Measurements from ENCODE around the gene TTLL3.
"Not testable (repeated sequence)": the region's sequence is repeated elsewhere in the genome, so short reads cannot be mapped to it uniquely, and the experiment has no call there.

Gene TTLL3

GRCh38 chr3:9843715-9844438 lies 33.8 kb downstream of the TTLL3 start, which contains the start of gene RPUSD3:
TSS of gene RPUSD3 (minus strand) at chr3:9844008. CDS start at chr3:9843990, 18 bp downstream.
- peak; percentile 98 for DNase-seq

DNA sequence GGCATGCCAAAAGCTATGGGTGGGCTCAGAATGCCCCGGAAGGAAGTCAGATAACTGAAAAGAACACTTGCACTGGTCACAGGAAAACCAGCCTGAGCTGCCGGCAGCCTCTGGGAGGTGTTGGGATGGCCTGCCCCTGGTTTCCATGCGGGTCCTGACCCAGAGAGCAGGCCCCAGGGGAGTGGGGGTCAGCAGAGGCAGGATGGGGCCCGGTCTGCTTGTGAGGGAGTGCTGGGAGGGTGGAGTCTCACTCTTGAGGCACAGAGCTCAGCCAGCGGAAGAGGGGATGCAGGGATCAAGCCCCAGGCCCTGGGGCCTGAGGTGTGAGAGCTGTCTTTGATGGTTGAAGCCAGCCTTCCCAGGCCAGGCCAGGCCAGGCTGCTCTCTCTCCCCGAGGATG lies 36.2 kb downstream of the TTLL3 start:
- no peak for DNase-seq

GRCh38 chr3:9846931-9847488 lies 36.9 kb downstream of the TTLL3 start:
- DNase-seq, result no peak

DNA sequence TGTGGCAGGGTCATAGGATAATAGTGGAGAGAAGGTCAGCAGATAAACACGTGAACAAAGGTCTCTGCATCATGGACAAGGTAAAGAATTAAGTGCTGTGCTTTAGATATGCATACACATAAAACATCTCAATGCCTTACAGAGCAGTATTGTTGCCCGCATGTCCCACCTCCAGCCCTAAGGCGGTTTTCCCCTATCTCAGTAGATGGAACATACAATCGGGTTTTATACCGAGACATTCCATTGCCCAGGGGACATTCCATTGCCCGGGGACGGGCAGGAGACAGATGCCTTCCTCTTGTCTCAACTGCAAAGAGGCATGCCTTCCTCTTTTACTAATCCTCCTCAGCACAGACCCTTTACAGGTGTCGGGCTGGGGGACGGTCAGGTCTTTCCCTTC lies 37.8 kb downstream of the TTLL3 start:
- DNase-seq, result not testable (repeated sequence)

- DNase-seq, result peak; percentile 55
Observed at GRCh38 chr3:9848860-9849259, 38.8 kb downstream of the TTLL3 start.

GRCh38 chr3:9851383-9851782 lies 41.3 kb downstream of the TTLL3 start:
- DNase-seq, result not testable (repeated sequence)

GRCh38 chr3:9851926-9852325 lies 41.9 kb downstream of the TTLL3 start:
- DNase-seq, result not testable (repeated sequence)

DNA sequence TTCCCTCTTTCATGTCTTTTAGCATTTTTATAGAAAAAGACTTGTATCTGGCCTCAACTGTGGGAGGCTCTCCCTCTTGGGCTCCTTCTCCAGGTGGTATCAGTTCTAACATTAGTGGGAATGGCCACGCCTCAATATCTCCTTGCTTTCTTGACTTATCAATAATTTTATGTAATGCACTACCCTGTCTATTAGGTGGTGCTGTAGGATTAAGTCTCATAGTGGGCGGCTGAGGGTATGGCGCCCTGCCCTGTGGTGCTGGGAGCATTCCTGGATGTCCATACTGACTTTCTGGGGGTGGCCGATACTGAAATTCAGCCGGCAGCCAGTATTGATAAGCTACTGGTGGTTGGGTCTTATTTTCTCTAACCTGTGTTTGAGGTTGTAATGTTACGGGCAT lies 42.5 kb downstream of the TTLL3 start:
- no peak for DNase-seq

- DNase-seq, result not testable (repeated sequence)
Observed at GRCh38 chr3:9854291-9854940, 44.4 kb downstream of the TTLL3 start.

DNA sequence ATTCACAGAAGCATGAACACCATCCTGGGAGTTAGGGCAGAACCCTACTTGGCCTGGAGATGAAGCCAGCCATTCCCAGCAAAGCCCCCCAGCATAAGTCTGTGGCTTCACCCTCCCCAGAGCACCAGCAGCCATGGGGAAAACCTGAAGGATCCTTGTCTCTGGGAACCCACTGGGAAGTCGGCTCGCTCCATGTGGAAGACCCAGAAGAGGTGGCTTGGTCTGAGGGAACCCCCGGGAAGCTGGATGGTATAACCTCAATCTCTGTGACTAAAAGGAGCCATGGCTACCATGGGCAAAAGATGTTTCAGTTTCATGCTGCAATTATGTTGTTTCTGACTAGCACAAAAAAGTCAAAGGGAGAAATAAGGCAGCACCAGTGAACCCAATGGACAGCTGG lies 45.5 kb downstream of the TTLL3 start:
- no peak for DNase-seq

- no peak for DNase-seq
Observed at GRCh38 chr3:9859530-9860025, 49.5 kb downstream of the TTLL3 start.

- no peak for DNase-seq
Observed at GRCh38 chr3:9861201-9861600, 51.1 kb downstream of the TTLL3 start.

GRCh38 chr3:9861626-9862130 lies 51.6 kb downstream of the TTLL3 start:
- DNase-seq, result no peak

- DNase-seq, result no peak
Observed at GRCh38 chr3:9862391-9863057, 52.5 kb downstream of the TTLL3 start.

DNA sequence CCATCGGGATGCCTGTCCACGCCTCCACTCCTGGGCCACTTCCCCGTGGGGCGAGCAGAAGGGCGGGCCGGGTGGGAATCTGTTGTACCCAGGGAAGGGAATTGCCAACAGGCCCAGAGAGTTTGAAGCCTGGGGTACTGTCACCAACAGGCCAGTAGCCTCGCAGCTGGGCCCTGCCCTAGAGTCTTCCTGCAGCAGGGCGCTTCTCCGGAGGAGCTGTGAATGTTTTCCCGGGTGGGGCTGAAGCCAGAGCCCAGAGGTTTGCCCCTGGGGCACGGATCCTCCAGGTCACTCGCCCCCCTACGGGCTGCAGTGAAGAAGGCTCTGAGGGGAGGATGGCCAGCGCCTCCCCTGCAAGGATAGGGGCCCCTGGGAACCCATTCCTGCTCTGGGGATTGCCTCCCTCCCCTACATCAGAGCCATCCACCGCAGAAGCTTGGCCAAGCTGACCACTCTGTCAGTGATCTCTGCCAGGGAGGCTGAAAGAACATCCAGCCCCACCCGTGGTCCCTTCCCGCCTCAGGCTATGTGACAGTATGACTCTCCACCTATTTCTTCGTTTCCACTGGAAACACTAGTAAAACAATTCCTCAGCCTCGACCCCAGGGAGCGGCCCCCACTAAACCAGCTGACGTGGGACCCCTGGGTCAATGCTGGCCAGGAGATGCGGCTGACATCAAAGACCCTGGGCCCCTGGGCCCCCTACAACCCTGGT lies 53.2 kb downstream of the TTLL3 start:
- no peak for DNase-seq

GRCh38 chr3:9864200-9864927 lies 54.3 kb downstream of the TTLL3 start:
- DNase-seq, result no peak

DNA sequence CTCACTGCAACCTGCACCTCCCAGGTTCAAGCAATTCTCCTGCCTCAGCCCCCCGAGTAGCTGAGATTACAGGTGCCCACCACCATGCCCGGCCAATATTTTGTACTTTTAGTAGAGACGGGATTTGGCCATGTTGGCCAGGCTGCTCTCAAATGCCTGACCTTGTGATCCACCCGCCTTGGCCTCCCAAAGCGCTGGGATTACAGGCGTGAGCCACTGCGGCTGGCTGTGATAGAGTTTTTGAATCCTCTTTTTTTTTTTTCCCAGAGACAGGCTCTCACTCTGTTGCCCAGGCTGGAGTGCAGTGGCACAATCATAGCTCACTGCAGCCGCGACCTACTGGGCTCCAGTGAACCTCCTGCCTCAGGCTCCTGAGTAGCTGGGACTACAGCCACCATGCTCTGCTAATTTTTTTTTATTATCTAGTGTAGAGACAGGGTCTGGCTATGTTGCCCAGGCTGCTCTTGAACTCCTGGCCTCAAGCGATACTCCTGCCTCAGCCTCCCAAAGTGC lies 55.1 kb downstream of the TTLL3 start:
- not testable (repeated sequence) for DNase-seq

DNA sequence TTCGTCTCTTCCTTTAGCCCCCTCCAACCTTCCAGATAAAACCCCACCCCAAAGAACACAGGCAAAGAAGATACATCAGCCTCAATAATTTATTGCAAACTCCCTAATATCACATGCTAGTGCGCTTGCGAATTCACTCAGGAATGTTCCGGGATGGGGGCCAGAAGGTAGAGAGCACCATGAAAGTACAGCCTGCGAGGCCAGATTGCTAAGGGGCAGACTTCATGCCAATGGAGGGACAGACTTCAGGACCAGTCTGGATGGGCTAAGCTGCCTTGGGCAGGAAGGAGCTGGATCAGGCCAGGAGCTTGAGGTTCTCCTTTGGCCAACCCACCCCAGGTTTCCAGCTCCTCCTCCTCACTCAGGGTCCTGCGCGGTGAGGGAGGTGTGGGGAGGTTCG lies 56.6 kb downstream of the TTLL3 start:
- no peak for DNase-seq

- no peak for DNase-seq
Observed at GRCh38 chr3:9867106-9867505, 57.0 kb downstream of the TTLL3 start.

DNA sequence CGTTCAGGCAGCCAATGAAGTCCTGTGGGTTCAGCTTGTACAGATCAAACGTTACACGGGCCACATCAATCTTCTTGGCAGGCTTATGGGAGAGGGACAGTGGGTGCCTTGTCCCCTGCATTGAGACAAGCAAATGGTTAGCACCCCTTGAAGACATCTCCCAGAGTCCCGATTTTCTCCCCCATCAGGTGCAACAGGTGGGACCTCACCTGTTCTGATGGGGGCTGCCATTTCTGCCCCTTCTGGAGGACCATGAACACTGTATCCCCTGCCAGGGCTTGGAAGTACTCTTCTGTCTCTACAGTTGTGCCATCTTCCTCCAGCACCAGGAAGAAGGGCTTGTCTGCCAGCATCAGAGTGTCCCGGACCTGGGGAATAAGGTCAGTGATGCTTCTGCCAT lies 59.9 kb downstream of the TTLL3 start:
- no peak for DNase-seq

DNA sequence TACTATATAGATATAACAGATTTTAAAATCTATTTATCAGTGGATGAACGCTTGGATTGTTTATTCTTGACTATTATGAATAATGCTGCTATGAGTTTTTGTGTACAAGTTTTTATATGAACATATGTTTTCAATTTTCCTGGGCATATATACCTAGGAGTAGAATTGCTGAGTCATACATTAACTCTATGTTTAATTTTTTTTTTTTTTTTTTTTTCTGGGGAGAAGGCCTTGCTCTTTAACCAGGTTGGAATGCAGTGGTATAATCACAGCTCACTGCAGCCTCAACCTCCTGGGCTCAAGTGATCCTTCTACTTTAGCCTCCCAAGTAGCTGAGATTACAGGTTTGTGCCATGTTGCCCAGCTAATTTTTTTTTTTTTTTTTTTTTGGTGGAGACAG lies 60.9 kb downstream of the TTLL3 start:
- DNase-seq, result no peak

DNA sequence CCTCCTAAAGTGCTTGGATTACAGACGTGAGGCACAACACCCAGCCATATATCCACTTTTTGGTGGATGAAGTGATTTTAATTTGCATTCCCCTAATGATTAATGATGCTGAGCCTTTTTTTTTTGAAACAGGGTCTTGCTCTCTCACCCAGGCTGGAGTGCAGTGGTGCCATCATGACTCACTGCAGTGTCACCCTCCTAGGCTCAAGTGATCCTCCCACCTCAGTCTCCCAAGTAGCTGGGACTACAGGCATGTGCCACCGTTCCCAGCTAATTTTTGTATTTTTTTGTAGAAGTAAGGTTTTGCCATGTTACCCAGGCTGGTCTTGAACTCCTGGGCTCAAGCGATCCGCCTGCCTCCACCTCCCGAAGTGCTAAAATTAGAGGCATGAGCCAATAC lies 62.0 kb downstream of the TTLL3 start:
- DNase-seq, result not testable (repeated sequence)

Measured in activated CD4-positive, alpha-beta T cell treated with anti-CD3 and anti-CD28 coated beads, Interleukin-10, Interleukin-2, amounts not matched to agents 100 ng/mL and 50 ng/mL, durations not matched to agents 16 hours and 8 hours (primary cell).